ENCODE measurements around the gene ATP2B1. TPM values are rescaled to one million over a fixed set of nuclear protein-coding genes. Genes with fewer than 3 reads are reported as not detected.
"Not testable (repeated sequence)": the region's sequence is repeated elsewhere in the genome, so short reads cannot be mapped to it uniquely, and the experiment has no call there.

ATP2B1 gene
- polyA plus RNA-seq, 5 donors: 65.0 to 99.6 (median 90.1) TPM

GRCh38 chr12:89721291-89721987, 12.8 kb upstream of the ATP2B1 start:
- DNase-seq: no peak

DNA sequence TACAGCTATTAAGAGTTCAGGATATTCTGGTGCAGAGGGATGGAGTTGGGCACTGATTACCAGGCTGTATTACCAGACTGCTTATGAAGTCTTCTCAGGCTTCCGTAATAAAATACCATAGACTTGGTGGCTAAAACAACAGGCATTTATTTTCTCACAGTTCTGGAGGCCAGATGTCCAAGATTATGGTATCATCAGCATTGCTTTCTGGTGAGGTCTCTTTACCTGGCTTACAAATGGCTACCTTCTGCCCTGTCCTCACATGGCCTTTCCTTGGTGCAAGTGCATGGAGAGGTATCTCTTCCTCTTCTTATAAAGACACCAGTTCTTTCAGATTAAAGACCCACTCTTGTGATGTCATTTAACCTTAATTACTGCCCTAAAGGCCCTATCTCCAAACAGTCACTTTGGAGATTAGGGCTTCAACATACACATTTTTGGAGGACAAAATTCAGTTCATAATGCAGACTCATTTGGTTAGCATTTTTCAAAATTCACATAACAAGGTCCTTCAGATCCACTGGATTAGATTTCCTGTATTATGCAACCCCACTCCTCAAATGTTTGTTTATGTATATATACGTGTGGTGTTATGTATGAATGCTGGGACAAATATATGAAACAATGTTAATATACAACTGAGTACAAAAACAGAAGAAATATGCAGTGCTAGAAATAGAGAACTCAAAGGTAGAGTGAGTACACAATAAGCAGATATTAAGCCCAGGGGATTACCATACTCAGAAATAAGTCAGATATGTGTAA, 9.3 kb upstream of the ATP2B1 start:
- no peak for DNase-seq

- no peak for DNase-seq
These were observed 4.1 kb upstream of the ATP2B1 start for GRCh38 chr12:89712706-89713105.

GRCh38 chr12:89710873-89711750, 2.5 kb upstream of the ATP2B1 start:
- DNase-seq: peak in 1 of 2 donors; percentile 14

- DNase-seq: no peak
These were observed 1.6 kb upstream of the ATP2B1 start for GRCh38 chr12:89709995-89710872.

GRCh38 chr12:89709157-89709994, 738 bp upstream of the ATP2B1 start:
- peak; percentile 99 to 100 for DNase-seq

GRCh38 chr12:89707703-89708564, 704 bp downstream of the ATP2B1 start:
- peak; percentile 40 to 47 for DNase-seq

DNA sequence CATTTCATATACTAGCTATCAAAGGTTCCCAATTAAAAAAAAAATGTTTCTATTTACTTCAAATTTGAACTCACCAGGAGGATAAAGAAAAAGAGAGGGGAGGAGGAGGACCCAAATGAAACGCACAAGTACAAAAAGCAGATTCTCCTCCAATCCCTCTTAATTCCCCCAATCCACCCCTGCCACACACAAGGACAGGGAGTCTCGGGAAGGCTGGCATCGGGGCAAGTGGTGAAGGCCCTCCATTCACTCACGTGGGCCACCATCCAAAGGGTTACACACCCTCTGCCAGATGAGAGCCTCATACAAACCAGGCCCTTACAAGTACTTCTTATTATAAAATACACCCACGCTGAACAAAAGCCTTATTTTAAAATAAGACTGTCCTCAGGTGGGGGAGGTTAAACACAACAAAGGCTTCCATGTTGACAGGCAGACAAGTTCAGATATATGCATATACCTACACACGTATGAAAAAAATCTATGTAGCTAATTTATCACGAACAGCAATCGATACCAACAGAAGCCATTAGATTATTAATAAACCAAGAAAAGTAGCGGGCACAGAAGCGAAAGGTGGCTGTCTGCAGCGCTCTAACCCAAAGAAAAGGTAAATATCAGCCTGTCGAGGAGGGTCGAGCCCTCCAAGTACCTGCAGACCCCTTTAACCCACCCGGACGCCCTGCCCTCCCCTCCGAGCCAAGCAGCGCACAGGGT, 1.5 kb downstream of the ATP2B1 start:
- peak in 1 of 2 donors; percentile 28 for DNase-seq

GRCh38 chr12:89706551-89706950, 2.1 kb downstream of the ATP2B1 start:
- DNase-seq: no peak

GRCh38 chr12:89704457-89704856, 4.2 kb downstream of the ATP2B1 start:
- DNase-seq: no peak

GRCh38 chr12:89703768-89704167, 4.9 kb downstream of the ATP2B1 start:
- DNase-seq: no peak

- no peak for DNase-seq
These were observed 6.1 kb downstream of the ATP2B1 start for GRCh38 chr12:89702503-89702902.

- no peak for DNase-seq
These were observed 6.9 kb downstream of the ATP2B1 start for GRCh38 chr12:89701606-89702206.

DNA sequence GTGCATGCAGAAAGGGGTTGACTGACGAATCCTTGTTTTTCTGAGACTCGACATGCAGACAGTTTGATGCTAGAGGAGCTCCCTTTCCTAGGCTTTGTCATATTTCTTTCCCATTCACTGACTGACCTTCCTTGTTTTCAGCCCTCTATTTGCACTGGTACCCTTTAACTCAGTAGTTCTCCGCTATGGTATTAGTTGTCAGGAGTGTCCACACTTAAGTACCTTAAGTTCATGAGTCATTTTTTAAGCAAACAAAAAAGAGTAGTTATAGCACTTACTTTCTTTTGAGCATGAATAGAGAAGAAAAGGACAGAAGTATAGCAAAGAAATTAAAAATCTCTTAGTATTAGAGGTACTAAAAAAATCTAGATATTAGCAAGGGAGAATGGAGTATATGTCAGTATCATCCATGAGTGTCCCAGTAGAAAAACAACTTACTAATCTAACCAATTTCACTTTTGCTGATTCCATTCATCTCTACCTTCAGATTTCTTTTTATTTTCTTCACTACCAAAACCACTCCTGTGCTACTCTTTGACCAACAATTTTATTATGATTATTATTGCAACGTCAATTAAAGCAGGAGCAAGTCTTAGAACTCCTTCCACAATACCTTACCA, 8.3 kb downstream of the ATP2B1 start:
- DNase-seq: no peak

- DNase-seq: no peak
These were observed 10.0 kb downstream of the ATP2B1 start for GRCh38 chr12:89698607-89699006.

DNA sequence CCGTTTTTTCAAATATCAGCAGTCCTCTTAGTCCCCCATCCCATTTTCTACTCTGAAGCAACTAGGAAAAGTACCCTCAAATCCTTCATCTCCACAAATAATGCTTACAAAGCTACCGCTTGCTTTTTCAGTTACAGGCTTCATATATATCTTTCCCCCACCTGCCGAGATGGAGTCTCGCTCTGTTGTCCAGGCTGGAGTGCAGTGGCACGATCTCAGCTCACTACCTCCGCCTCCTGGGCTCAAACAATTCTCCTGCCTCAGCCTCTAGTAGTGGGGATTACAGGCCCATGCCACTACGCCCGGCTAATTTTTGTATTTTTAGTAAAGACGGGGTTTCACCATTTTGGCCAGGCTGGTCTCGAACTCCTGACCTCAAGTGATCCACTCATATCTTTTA, 10.9 kb downstream of the ATP2B1 start:
- DNase-seq: not testable (repeated sequence)

DNA sequence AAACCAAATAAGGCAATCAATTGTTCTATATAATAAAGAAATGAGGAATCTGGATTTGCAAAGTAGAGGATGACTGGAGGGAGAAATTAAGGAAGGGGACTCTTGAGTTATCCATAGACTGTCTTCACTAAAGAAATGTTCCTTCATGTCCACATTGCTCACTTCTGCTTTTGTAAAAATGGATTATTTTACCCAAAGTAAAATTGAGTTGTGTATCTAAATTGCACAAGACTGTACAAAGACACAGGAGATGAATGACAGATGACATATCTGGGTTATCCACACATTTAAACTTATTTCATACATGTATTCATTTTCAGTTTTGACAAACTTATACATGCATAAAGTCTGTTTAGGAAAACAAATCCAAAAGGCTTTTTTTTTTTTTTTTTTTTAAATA, 11.3 kb downstream of the ATP2B1 start:
- DNase-seq: no peak

DNA sequence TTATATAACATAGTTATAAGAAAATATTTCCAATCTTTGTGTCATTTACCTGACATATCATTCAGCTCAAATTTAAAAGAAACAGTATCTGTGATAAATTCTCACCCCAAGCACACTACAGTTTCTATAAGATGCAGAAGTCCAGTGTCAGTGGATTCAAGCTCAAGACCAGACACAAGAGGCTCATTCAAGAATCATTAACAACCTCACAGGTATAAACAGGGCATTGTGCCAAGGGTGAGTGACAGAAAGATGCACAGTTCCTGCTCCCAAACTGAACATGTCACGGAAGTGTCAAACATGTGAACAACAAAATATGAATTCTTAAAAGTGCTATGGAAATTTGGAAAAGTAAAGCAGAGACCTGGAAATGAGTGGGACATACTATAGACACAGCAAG, 12.8 kb downstream of the ATP2B1 start:
- DNase-seq: no peak

All from right lung (tissue), 5 donors.